PC-3 (cell line): Measurements from ENCODE around the gene PTGES2.
"Not testable (repeated sequence)": the region's sequence is repeated elsewhere in the genome, so short reads cannot be mapped to it uniquely, and the experiment has no call there.

Experiments used
- EZH2 ChIP-seq: fragments of 300-600 bp; sonication (generic); IDR thresholded peaks from one replicate; pipeline ENCODE4 v1.6.1; 2017; ENCODE audit warnings: antibody characterized with exemption, mild to moderate bottlenecking, low read length; ENCODE audit not compliant: unreplicated experiment
- EZH2phosphoT487 ChIP-seq: fragments of 300-600 bp; sonication (generic); IDR thresholded peaks from 2 replicates; pipeline ENCODE4 v1.6.1; 2018; ENCODE audit warnings: mild to moderate bottlenecking, antibody characterized with exemption, low read length, borderline replicate concordance
- TF ChIP-seq, protein P1 (sequence below): fragments of 300-600 bp; sonication (generic); conservative IDR thresholded peaks from 2 replicates; pipeline ENCODE4 v1.5.1; 2017; ENCODE audit warnings: antibody characterized with exemption, low read depth, mild to moderate bottlenecking, low read length

DNA sequence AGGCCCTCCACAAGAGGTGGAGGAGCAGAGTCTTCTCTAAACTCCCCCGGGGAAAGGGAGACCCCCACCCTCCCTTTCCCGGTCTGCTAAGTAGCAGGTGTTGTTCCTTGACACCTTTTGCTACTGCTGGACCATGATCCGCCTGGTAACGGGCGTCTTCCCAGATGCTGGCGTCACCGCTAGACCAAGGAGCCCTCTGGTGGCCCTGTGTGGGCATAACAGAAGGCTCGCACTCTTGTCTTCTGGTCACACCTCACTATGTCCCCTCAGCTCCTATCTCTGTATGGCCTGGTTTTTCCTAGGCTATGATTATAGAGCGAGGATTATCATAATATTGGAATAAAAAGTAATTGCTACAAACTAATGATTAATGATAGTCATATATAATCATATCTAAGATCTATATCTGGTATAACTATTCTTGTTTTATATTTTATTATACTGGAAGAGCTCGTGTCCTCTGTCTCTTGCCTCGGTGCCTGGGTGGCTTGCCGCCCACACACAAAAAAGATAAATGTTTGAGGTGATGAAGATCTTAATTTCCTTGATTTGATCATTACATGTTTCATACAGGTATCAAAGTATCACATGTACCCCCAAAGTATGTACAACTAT lies 2.6 kb upstream of the PTGES2 start:
- TF ChIP-seq, protein P1, sequence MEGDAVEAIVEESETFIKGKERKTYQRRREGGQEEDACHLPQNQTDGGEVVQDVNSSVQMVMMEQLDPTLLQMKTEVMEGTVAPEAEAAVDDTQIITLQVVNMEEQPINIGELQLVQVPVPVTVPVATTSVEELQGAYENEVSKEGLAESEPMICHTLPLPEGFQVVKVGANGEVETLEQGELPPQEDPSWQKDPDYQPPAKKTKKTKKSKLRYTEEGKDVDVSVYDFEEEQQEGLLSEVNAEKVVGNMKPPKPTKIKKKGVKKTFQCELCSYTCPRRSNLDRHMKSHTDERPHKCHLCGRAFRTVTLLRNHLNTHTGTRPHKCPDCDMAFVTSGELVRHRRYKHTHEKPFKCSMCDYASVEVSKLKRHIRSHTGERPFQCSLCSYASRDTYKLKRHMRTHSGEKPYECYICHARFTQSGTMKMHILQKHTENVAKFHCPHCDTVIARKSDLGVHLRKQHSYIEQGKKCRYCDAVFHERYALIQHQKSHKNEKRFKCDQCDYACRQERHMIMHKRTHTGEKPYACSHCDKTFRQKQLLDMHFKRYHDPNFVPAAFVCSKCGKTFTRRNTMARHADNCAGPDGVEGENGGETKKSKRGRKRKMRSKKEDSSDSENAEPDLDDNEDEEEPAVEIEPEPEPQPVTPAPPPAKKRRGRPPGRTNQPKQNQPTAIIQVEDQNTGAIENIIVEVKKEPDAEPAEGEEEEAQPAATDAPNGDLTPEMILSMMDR: not testable (repeated sequence)
- TF ChIP-seq EZH2, EZH2phosphoT487: not testable (repeated sequence)
